Thoracic aorta (tissue), 2 donors: ENCODE measurements around the gene ZNF385B. TPM values are rescaled to one million over a fixed set of nuclear protein-coding genes. Genes with fewer than 3 reads are reported as not detected.

Experiments
- ATAC-seq: fragments of 150-250 bp; one replicate; pipeline ENCODE4 v1.8.0; 2017; ENCODE audit warnings: low read depth; ENCODE audit not compliant: insufficient number of reproducible peaks, low FRiP score
- DNase-seq: peaks from one replicate; pipeline ENCODE4 v3.0.0-alpha.2; 2020; ENCODE audit warnings: low spot score
- H3K27ac ChIP-seq, 2 donors: fragments of 200-600 bp; sonication (generic); 1 replicate in 1 of 2; 2 replicates in 1 of 2; pipeline ENCODE4 v1.5.1; 2016; ENCODE audit warnings: mild to moderate bottlenecking in 2 of 2, moderate library complexity in 2 of 2
- H3K27me3 ChIP-seq: fragments of 200-600 bp; sonication (generic); replicated peaks from 2 replicates; pipeline ENCODE4 v1.6.0; 2016; ENCODE audit warnings: mild to moderate bottlenecking; ENCODE audit not compliant: insufficient read depth
- H3K36me3 ChIP-seq: fragments of 200-600 bp; sonication (generic); one replicate; pipeline ENCODE4 v1.5.1; 2016
- H3K4me1 ChIP-seq, 2 donors: fragments of 200-600 bp; sonication (generic); 1 replicate in 1 of 2; 2 replicates in 1 of 2; pipeline versions ENCODE4 v1.5.1 to v1.6.0; 2016; ENCODE audit warnings: low read depth in 2 of 2, mild to moderate bottlenecking in 1 of 2; ENCODE audit not compliant: control insufficient read depth in 1 of 2
- H3K4me3 ChIP-seq: fragments of 200-600 bp; sonication (generic); 2 replicates; pipeline ENCODE4 v1.5.1; 2016; ENCODE audit warnings: mild to moderate bottlenecking
- H3K9me3 ChIP-seq: fragments of 200-600 bp; sonication (generic); 2 replicates; pipeline ENCODE4 v1.5.1; 2016
- CTCF ChIP-seq: fragments of 200-600 bp; sonication (generic); IDR thresholded peaks from one replicate; pipeline ENCODE4 v1.5.1; 2019; ENCODE audit warnings: antibody characterized with exemption
- total RNA-seq, 2 donors: library from RNA; depleted of rRNA; stranded (reverse); fragments of >200 nt; gene quantifications; one replicate each; pipeline versions ENCODE4 v1.1.0 to v1.2.3, GENCODE V29; 2016

Gene ZNF385B
- total RNA-seq, 2 donors from 2014 or later, result 0.41 to 1.9 TPM

DNA sequence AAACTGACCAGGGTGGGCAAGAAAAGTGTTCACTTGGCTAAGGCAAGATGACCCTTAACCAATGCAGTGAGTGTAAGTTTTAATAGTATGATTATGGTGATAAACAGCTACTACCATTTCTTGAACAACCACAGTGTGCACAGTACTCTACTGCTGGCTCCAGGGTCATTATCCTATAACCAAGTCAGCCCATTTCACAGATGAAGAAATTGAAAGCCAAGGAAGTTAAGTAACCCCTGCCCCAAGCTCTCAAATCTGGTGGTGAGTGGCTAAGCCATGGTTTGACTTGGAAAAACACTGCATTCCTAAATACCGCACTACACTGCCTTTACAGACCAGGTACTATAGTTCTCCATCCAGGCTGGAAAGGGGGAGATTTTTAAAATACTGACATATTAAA is 5.7 kb downstream of the ZNF385B start:
- Histone ChIP-seq H3K27me3 (no peaks in the 10 kb centered on the region), H3K4me1 (peaks cover 0 to 6% of the 10 kb centered on the region in 2 donors), H3K36me3 (no peaks in the 10 kb centered on the region), H3K27ac (no peak overlapping the region), H3K9me3 (no peaks in the 10 kb centered on the region), H3K4me3 (no peak overlapping the region)
- no peak for TF ChIP-seq CTCF
- ATAC-seq (no peak), DNase-seq (no peak)

DNA sequence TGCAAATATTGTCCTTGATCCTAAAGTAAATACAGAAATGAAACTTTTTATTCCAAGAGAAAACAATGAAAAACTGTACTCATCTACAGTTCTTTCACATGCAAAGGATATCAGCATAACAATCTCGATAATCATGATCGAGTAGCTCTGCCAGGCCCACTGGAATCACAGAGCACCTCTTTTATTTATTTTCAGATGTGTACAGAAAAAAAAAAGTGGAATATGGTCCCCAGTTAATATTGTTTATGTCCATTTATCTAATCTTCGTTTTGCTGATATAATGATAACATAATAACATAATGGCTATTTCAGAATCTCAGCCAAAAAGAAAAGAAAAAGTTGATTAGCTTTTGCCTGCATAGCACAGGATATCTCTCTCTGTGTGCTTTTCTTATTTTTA is 6.5 kb downstream of the ZNF385B start:
- TF ChIP-seq CTCF, result no peak
- no peaks in the 10 kb centered on the region for H3K36me3 ChIP-seq
- DNase-seq, result no peak
- H3K27ac ChIP-seq, result no peak overlapping the region
- ATAC-seq, result no peak
- H3K27me3 ChIP-seq, result no peaks in the 10 kb centered on the region
- H3K4me1 ChIP-seq, result no peaks in the 10 kb centered on the region
- H3K4me3 ChIP-seq, result no peak overlapping the region
- no peaks in the 10 kb centered on the region for H3K9me3 ChIP-seq

DNA sequence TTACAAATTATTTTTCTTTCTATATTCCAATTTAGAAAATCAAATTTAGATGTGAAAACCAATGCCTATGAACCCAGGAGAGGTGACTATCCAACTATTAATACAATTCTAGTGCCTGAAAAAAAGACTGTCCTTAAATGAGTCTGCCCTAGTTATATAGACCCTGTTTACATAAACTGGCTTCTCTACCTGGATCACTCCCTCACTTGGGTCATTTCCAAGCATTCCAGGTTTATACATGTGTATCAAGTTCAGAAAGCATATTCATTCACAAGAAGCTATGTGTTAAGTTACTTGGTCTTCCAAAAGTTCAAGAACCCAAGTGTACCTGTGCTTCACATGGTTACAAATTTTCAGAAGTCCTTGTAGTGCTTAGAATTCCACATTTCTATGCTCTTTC is 8.3 kb downstream of the ZNF385B start:
- H3K4me1 ChIP-seq, result no peaks in the 10 kb centered on the region
- H3K27ac ChIP-seq, result no peak overlapping the region
- no peak for TF ChIP-seq CTCF
- H3K9me3 ChIP-seq, result no peaks in the 10 kb centered on the region
- no peak overlapping the region for H3K4me3 ChIP-seq
- ATAC-seq, result no peak
- no peaks in the 10 kb centered on the region for H3K36me3 ChIP-seq
- no peak for DNase-seq
- H3K27me3 ChIP-seq, result no peaks in the 10 kb centered on the region

DNA sequence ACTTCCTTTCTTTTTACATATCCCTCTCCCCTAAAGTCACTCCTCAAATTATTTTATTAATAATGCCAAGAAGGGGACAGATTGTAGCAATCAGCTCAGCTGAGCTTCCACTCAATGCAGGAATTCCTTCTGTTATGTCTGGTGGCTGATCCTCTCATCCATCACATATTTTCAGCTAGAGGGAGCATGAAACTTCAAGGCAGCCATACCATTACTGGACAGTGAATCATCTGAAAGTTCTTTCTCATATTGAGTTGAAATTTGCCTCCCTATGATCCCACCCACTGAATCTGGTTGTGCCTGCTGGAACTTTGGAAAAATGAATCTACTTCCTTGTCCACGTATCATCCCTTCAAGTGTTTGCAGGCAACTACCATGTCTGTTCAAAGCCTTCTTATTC is 11.2 kb downstream of the ZNF385B start:
- Histone ChIP-seq H3K4me3 (no peak overlapping the region), H3K9me3 (no peaks in the 10 kb centered on the region), H3K27me3 (no peaks in the 10 kb centered on the region), H3K36me3 (no peaks in the 10 kb centered on the region), H3K4me1 (no peaks in the 10 kb centered on the region), H3K27ac (no peak overlapping the region)
- DNase-seq (no peak), ATAC-seq (no peak)
- TF ChIP-seq CTCF, result no peak

- TF ChIP-seq CTCF, result no peak
- Histone ChIP-seq H3K9me3 (no peaks in the 10 kb centered on the region), H3K4me3 (no peak overlapping the region), H3K27me3 (no peaks in the 10 kb centered on the region), H3K27ac (no peak overlapping the region), H3K36me3 (no peaks in the 10 kb centered on the region), H3K4me1 (no peaks in the 10 kb centered on the region)
- ATAC-seq (no peak), DNase-seq (no peak)
Observed at GRCh38 chr2:179849719-179850118, 11.7 kb downstream of the ZNF385B start.
